Measurements from ENCODE around the gene CHMP2A. TPM values are rescaled to one million over a fixed set of nuclear protein-coding genes. Genes with fewer than 3 reads are reported as not detected.

Gene CHMP2A
- 124 TPM for total RNA-seq
- long read RNA-seq, transcript CHMP2A-201 (6 exons, 913 nt), result major isoform, 49 of 66 reads
- long read RNA-seq, transcript CHMP2A-208 (6 exons, 885 nt), result minor isoform, 12 of 66 reads
- long read RNA-seq, partial matches to known transcripts, result 2 of 66 reads
- long read RNA-seq, other reads (novel, unspliced or antisense), result 2 of 66 reads

DNA sequence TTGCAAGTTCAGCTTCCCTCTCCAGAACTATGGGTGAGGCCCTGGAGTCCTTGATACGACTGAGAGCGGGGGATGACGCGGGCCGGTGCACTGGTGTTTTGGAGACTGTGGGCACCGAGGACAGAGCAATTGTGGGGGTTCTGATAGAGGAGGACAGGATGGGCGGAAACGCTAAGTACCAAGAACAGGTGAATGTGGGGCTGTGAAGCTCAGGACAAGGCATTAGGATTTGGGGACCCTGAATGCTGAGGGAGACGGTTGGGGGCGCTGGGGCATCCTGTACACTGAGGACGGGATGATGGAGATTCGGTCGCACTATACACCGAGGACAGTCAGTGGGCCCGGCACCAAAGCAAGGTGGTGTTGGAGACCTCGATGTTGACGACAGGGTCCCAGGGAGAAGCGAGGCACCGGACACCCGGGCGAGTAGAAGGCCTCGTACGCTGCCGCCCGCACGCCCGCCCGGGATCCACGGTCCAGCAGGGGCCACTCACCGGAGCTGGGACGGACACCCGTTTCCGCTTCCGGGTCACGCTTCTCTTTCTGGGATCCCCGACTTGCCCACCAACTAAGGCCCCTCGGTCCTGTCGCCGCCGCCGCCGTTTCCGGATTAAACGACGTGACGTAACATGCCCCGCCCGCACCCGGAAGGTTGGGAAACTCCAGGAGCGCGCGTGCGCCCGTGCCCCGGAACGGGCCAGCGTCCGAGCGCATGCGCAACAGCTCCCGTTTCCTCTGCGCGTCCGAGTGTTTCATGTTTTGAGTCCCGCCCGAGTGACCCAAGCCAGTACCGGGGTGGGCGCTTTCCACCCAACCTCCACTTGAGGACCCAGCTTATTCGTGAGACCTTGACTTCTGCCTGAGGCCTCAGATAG is at the start of gene CHMP2A:
TSS of gene CHMP2A (minus strand) at position 612 of the 875 bp plus-strand sequence. CDS start 893 bp downstream, outside the sequence.
- H3K36me3 ChIP-seq, result peaks cover 60% of the 10 kb centered on the region
- H3K4me1 ChIP-seq, result peaks cover 65% of the 10 kb centered on the region
- H3K27ac ChIP-seq (replicated peaks), result peak within 1 kb of the TSS; percentile 100

DNA sequence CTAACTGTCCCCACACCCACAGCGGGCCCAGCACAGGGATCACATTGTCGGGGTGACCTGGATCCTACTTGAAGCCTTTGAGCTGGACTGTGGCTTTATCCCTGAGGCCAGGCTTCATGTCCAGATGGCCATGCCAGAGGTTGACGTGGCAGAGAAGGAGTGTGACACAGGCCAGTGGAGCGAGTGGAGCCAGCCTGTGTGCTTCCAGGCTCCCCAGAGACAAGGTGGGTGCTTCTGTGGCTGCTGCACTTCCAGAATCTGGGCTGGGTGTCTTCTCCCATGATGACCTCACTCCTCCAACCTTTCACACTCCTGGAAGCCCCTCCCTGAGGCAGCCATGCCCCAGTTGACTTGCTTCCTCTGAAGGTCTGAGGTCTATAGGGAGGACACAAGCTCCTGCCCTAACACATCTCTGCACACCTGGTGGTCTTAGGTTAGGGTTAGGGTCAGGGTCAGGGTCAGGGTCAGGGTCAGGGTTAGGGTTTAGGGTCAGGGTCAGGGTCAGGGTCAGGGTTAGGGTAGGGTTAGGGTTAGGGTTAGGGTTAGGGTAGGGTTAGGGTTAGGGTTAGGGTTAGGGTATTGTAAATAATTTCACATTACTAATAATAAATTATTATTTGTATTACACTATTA is 31.3 kb upstream of the CHMP2A start:
- Histone ChIP-seq H3K36me3 (peaks cover 28% of the 10 kb centered on the region), H3K4me1 (peaks cover 7% of the 10 kb centered on the region), H3K27ac (replicated peaks) (no peak overlapping the region), H3K9me3 (replicated peaks) (no peaks in the 10 kb centered on the region), H3K27me3 (ENCODE audit: low read depth) (no peaks in the 10 kb centered on the region), H3K4me3 (no peak overlapping the region)
- TF ChIP-seq, protein P1, sequence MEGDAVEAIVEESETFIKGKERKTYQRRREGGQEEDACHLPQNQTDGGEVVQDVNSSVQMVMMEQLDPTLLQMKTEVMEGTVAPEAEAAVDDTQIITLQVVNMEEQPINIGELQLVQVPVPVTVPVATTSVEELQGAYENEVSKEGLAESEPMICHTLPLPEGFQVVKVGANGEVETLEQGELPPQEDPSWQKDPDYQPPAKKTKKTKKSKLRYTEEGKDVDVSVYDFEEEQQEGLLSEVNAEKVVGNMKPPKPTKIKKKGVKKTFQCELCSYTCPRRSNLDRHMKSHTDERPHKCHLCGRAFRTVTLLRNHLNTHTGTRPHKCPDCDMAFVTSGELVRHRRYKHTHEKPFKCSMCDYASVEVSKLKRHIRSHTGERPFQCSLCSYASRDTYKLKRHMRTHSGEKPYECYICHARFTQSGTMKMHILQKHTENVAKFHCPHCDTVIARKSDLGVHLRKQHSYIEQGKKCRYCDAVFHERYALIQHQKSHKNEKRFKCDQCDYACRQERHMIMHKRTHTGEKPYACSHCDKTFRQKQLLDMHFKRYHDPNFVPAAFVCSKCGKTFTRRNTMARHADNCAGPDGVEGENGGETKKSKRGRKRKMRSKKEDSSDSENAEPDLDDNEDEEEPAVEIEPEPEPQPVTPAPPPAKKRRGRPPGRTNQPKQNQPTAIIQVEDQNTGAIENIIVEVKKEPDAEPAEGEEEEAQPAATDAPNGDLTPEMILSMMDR (IDR thresholded peaks at IDR 0.05; ENCODE audit: borderline replicate concordance), result no peak
- no peak for DNase-seq
- intact Hi-C loops (cut with micrococcal nuclease), result no loop called here

More for the DNA sequence above, at the start of gene CHMP2A:
- H3K27me3 ChIP-seq (ENCODE audit: low read depth), result no peaks in the 10 kb centered on the region
- intact Hi-C loops (cut with micrococcal nuclease), result no loop called here
- H3K4me3 ChIP-seq, result peak within 1 kb of the TSS; percentile 92
- TF ChIP-seq, protein P1 (IDR thresholded peaks at IDR 0.05; ENCODE audit: borderline replicate concordance), result no peak
- DNase-seq, result peak; percentile 99
- no peaks in the 10 kb centered on the region for H3K9me3 ChIP-seq (replicated peaks)

DNA sequence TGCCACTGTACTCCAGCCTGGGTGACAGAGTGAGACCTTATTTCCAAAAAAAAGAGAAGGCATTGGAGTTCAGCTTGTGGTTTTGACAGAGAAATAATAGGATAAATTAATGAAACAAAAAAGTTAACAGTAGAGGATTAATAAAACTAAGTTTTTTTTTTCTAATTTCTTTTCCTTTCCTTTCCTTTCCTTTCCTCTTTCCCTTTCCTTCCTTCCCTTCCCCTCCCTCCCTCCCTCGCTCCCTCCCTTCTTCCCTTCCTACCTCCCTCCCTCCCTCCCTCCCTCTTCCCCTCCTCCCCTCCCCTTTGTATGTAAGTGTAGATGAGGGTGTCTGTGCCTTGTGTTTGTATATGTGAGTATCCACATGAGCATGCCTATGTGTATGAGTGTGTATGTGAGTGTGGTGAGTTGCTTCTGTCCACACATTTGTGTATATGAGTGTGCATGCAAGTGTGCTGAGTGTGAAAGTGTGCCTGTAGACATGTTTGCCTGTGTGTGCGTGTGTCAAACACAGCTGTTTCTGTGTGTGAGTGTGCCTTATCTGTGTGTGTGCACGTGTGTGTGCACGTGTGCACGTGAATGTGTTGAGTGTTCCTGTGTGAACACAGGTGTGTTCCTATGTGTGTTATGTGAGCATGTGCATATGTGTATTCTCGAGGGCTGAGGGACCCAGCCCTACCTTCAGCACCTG is 30.7 kb upstream of the CHMP2A start:
- intact Hi-C loops (cut with micrococcal nuclease), result no loop called here
- Histone ChIP-seq H3K4me3 (no peak overlapping the region), H3K4me1 (peaks cover 13% of the 10 kb centered on the region), H3K36me3 (peaks cover 28% of the 10 kb centered on the region), H3K27me3 (ENCODE audit: low read depth) (no peaks in the 10 kb centered on the region), H3K9me3 (replicated peaks) (no peaks in the 10 kb centered on the region), H3K27ac (replicated peaks) (no peak overlapping the region)
- no peak for DNase-seq
- TF ChIP-seq, protein P1 (IDR thresholded peaks at IDR 0.05; ENCODE audit: borderline replicate concordance), result no peak

DNA sequence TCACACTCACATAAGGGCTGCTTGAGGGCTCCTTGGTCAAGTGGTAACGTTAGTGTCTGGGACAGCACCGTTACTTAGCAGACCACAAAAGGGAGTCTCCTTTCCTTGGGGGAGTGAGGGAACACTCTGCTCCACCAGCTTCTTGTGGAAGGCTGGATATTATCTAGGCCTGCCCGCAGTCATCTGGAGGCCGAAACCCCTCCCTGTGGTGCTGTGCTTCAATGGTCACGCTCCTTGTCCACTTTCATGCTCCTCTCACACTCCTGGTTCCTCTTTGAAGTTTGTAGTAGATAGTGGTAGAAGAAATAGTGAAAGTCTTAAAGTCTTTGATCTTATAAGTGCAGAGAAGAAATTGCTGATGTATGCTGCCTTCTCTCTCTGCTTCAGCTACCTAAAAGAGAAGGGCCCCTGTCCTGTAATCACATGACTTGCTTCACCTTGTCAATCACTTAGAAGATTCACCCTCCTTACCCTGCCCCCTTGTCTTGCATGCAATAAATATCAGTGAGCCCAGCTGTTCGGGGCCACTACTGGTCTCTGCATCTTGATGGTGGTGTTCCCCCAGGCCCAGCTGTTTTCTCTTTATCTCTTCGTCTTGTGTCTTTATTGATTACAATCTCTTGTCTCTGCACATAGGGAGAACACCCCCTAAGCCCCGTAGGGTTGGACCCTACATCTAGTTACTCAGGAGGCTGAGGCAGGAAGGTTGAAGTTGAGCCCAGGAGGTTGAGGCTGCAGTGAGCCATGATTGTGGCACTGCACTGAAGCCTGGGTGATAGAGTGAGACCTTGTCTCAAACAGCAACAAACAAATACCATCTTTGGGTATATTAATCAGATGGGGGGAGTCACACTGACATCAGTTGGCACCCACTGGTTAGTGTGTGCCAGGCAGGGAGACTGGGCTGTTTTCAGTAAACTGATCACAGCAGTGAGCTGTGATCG is 29.9 kb upstream of the CHMP2A start:
- intact Hi-C loops (cut with micrococcal nuclease), result no loop called here
- Histone ChIP-seq H3K27ac (replicated peaks) (no peak overlapping the region), H3K9me3 (replicated peaks) (no peaks in the 10 kb centered on the region), H3K27me3 (ENCODE audit: low read depth) (no peaks in the 10 kb centered on the region), H3K4me3 (no peak overlapping the region), H3K4me1 (peaks cover 14% of the 10 kb centered on the region), H3K36me3 (peaks cover 28% of the 10 kb centered on the region)
- no peak for DNase-seq
- TF ChIP-seq, protein P1 (IDR thresholded peaks at IDR 0.05; ENCODE audit: borderline replicate concordance), result no peak
